DMS79 treated with DMSO at 0.1 percent for 48 hours (cell line): Measurements from ENCODE around the gene TAS2R13.

Source experiments
- DNase-seq: peaks from one replicate; lab custom pipeline; 2025; lab: John Stamatoyannopoulos, UW

Gene TAS2R13

DNA sequence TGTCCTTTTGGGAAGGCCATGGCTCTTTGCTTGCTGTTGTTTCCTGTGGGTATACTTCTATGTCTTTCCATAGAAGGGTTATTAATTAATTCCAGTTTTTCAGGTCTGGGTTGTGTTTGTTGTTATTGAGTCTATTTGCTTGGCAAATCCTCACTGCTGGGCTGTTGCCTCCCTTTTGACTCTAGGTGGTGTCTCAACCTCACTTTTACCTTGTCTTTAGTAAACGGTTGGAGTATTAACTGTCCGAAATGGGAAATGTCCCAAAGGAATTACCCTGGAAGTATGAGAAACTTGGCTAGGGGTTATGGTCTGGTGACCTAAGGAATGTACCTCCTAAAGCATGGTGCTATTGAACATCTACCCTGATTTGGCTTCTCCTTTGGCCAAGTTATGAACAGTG lies 42.0 kb downstream of the TAS2R13 start:
- no peak for DNase-seq

DNA sequence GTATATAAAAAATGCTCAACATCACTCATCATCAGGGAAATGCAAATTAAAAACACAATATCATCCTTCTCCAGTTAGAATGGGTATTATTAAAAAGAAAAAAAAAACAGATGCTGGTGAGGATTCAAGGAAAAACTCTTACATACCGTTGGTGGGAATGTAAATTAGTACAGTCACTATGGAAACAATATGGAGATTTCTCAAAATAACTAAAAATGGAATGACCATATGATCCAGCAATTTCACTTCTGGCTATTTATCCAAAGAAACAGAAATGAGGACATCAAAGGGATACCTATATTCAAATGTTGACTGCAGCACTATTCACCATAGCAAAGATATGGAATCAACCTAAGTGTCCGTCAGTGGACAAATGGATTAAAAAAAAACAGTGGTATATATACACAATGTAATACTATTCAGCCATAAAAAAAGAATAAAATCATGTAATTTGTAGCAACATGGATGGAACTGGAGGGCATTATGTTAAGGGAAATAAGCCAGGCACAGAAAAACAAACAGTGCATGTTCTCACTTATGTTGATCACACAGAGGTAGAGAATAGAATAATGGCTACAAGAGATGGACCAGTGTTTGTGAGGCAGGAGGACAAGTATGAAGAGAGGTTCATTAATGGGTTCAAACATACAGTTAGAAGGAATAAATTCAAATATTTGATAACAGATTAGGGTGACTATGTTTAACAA lies 45.7 kb downstream of the TAS2R13 start:
- DNase-seq, result no peak

DNA sequence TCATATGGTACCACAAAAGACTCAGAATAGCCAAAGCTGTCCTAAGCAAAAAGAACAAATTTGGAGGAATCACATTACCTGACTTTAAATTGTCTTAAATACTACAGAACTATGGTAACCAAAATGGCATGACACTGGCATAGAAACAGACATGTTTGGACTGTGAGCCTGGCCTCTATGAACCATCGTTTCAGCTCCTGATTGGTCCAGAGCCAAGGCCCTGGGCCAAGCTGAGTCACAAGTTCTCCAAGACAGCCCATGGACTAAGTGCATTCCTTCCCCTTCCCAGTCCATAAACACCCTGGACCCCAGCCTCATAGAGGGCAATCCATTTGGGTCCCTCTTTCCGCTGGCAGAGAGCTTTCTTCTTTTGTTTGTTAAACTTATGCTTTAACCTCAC lies 48.0 kb downstream of the TAS2R13 start:
- no peak for DNase-seq
